Activated naive CD8-positive, alpha-beta T cell treated with anti-CD3 and anti-CD28 coated beads for 36 hours (primary cell): ENCODE data around the gene CDH8. TPM values are rescaled to one million over a fixed set of nuclear protein-coding genes. Genes with fewer than 3 reads are reported as not detected.

Source experiments
- DNase-seq: peaks from one replicate; pipeline ENCODE4 v3.0.0; 2021
- H3K27ac Mint-ChIP-seq: one replicate; pipeline ENCODE4 v1.8.0; 2022; ENCODE audit warnings: mild to moderate bottlenecking, moderate library complexity, mixed read lengths
- H3K27me3 Mint-ChIP-seq: one replicate; pipeline ENCODE4 v1.8.0; 2022; ENCODE audit warnings: mild to moderate bottlenecking, mixed read lengths
- H3K36me3 Mint-ChIP-seq: one replicate; pipeline ENCODE4 v1.8.0; 2021; ENCODE audit warnings: mild to moderate bottlenecking, mixed read lengths
- H3K4me1 Mint-ChIP-seq: one replicate; pipeline ENCODE4 v1.8.0; 2021; ENCODE audit warnings: mixed read lengths
- H3K4me3 Mint-ChIP-seq: one replicate; pipeline ENCODE4 v1.8.0; 2022; ENCODE audit warnings: mild to moderate bottlenecking, moderate library complexity, mixed read lengths
- H3K9me3 Mint-ChIP-seq: one replicate; pipeline ENCODE4 v1.8.0; 2022; ENCODE audit warnings: mixed read lengths
- total RNA-seq, 2 experiments: library from RNA; stranded (reverse); gene quantifications; one replicate each; pipeline ENCODE4 v1.2.3, GENCODE V29; 2021

CDH8 gene
- total RNA-seq, 2 experiments from 2014 or later = not detected

DNA sequence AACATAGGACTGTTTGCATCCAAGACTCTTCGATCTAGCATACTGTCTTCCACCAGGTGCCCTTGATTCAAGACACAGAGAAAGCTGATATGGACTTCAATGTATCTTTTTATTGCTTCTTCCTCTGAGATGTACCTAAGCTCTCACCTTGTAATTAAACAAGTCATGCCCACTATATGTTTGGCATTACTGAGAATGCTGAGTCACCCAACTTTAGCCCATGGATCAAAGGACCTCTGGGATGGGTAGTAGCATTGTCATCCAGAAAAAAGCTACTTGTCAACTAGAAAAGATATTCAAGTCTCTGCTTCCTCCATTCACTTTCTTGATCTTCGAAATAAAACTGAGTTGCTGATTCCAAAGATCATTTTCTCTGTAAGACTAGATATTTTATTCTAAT is 37.8 kb downstream of the CDH8 start:
- Mint-ChIP-seq H3K4me1 (no peaks in the 10 kb centered on the region), H3K36me3 (no peaks in the 10 kb centered on the region), H3K9me3 (no peaks in the 10 kb centered on the region), H3K27me3 (no peaks in the 10 kb centered on the region), H3K4me3 (no peak overlapping the region), H3K27ac (no peak overlapping the region)
- DNase-seq = no peak

DNA sequence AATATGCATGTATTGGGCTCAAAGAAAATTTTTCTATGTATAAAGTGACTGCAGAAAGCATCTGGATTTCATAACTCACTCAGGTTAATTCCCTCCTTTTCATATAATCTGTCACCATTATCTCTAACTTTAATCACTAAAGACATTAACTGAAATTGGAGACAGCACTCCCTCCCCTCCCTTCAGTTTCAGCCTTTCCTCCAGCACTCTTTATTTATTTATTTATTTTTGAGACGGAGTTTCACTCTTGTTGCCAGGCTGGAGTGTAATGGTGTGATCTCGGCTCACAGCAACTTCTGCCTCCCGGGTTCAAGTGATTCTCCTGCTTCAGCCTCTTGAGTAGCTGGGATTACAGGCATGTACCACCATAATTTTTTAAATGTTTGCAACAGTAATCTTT is 43.1 kb downstream of the CDH8 start:
- Mint-ChIP-seq H3K27me3 (no peaks in the 10 kb centered on the region), H3K27ac (no peak overlapping the region), H3K4me3 (no peak overlapping the region), H3K36me3 (no peaks in the 10 kb centered on the region), H3K4me1 (no peaks in the 10 kb centered on the region), H3K9me3 (peaks cover 3% of the 10 kb centered on the region)
- DNase-seq = no peak

- Mint-ChIP-seq H3K4me3 (no peak overlapping the region), H3K36me3 (no peaks in the 10 kb centered on the region), H3K27ac (no peak overlapping the region), H3K4me1 (no peaks in the 10 kb centered on the region), H3K9me3 (peaks cover 7% of the 10 kb centered on the region), H3K27me3 (no peaks in the 10 kb centered on the region)
- DNase-seq = no peak
Measured at GRCh38 chr16:61987474-61988012, 48.7 kb downstream of the CDH8 start.

GRCh38 chr16:61969077-61969382 is 67.2 kb downstream of the CDH8 start:
- Mint-ChIP-seq H3K27ac (no peak overlapping the region), H3K4me1 (no peaks in the 10 kb centered on the region), H3K4me3 (no peak overlapping the region), H3K36me3 (no peaks in the 10 kb centered on the region), H3K27me3 (no peaks in the 10 kb centered on the region), H3K9me3 (peaks cover 12% of the 10 kb centered on the region)
- DNase-seq = no peak

DNA sequence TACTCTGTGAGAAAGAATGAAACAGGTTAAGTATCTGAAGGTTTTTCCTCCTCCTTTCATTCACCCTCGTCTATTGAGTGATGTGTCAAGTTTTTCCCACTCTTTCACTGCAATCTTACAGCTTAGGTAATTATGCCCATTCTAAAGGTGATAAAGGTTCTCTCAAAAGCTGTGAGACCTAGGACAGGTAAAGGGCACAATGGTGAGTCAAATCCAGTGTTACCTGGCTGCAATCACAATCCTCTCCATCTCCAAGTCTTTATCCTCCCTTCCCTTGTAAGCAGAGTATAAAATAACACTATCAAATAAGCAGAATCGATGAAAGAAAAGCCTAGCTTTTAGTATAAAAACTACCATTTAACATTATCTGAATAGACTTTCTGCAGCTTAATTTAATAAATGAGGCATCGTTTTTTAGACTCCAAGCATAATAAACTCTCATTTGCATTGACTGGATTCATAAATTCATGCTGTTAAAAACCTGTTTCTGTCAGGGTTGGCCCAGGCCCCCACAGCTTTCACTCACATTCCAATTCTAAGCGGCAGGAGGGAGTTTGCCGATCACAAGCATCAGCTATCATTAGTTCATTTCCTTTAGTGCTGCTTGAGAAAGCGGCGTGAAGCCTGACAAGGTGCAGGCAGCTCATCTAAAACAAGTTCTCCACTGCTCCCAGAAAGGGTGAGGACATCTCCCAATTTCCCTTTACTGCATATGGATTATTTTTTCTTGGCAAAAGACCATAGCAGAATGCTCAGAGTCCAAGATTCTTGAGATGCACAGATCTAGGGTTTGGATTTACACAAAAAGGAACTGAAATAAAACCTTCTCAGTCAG is 67.8 kb downstream of the CDH8 start:
- no peak overlapping the region for H3K27ac Mint-ChIP-seq
- peaks cover 12% of the 10 kb centered on the region for H3K9me3 Mint-ChIP-seq
- no peaks in the 10 kb centered on the region for H3K36me3 Mint-ChIP-seq
- no peak overlapping the region for H3K4me3 Mint-ChIP-seq
- H3K27me3 Mint-ChIP-seq = no peaks in the 10 kb centered on the region
- H3K4me1 Mint-ChIP-seq = no peaks in the 10 kb centered on the region
- DNase-seq = no peak

GRCh38 chr16:61957075-61957855 is 79.0 kb downstream of the CDH8 start:
- no peaks in the 10 kb centered on the region for H3K27me3 Mint-ChIP-seq
- peaks cover 12% of the 10 kb centered on the region for H3K9me3 Mint-ChIP-seq
- H3K4me1 Mint-ChIP-seq = no peaks in the 10 kb centered on the region
- no peak overlapping the region for H3K4me3 Mint-ChIP-seq
- DNase-seq = no peak
- H3K27ac Mint-ChIP-seq = no peak overlapping the region
- H3K36me3 Mint-ChIP-seq = no peaks in the 10 kb centered on the region

GRCh38 chr16:61952841-61953240 is 83.4 kb downstream of the CDH8 start:
- Mint-ChIP-seq H3K36me3 (no peaks in the 10 kb centered on the region), H3K4me1 (no peaks in the 10 kb centered on the region), H3K27me3 (no peaks in the 10 kb centered on the region), H3K4me3 (no peak overlapping the region), H3K27ac (no peak overlapping the region), H3K9me3 (peaks cover 12% of the 10 kb centered on the region)
- no peak for DNase-seq

DNA sequence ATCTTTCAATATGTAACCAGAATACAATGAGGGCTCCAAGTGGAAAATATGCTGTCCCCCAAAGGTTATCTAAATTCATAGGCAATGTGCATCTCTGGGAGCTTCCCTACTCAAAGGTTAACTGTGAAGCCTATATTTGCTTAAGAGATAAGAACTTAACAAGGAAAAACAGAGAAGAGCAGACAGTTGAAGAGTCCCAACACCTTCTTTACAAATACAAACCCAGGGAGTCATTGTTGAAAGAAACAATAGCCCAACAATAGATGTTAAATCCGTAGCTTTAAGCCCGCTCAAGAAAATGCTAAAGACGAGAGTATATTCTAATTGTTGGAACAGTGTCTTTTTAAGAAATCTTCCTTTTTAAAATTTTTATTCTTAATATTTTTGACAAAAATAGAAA is 87.8 kb downstream of the CDH8 start:
- Mint-ChIP-seq H3K36me3 (no peaks in the 10 kb centered on the region), H3K27ac (no peak overlapping the region), H3K9me3 (peaks cover 11% of the 10 kb centered on the region), H3K4me3 (no peak overlapping the region), H3K4me1 (no peaks in the 10 kb centered on the region), H3K27me3 (no peaks in the 10 kb centered on the region)
- no peak for DNase-seq

GRCh38 chr16:61946019-61946418 is 90.2 kb downstream of the CDH8 start:
- no peak overlapping the region for H3K4me3 Mint-ChIP-seq
- H3K27me3 Mint-ChIP-seq = no peaks in the 10 kb centered on the region
- H3K9me3 Mint-ChIP-seq = peaks cover 11% of the 10 kb centered on the region
- no peaks in the 10 kb centered on the region for H3K36me3 Mint-ChIP-seq
- no peak overlapping the region for H3K27ac Mint-ChIP-seq
- H3K4me1 Mint-ChIP-seq = no peaks in the 10 kb centered on the region
- no peak for DNase-seq

GRCh38 chr16:61945511-61945910 is 90.7 kb downstream of the CDH8 start:
- Mint-ChIP-seq H3K4me1 (no peaks in the 10 kb centered on the region), H3K36me3 (no peaks in the 10 kb centered on the region), H3K27ac (no peak overlapping the region), H3K27me3 (no peaks in the 10 kb centered on the region), H3K9me3 (peaks cover 9% of the 10 kb centered on the region), H3K4me3 (no peak overlapping the region)
- no peak for DNase-seq

- Mint-ChIP-seq H3K9me3 (peaks cover 9% of the 10 kb centered on the region), H3K4me3 (no peak overlapping the region), H3K27me3 (no peaks in the 10 kb centered on the region), H3K27ac (no peak overlapping the region), H3K36me3 (no peaks in the 10 kb centered on the region), H3K4me1 (no peaks in the 10 kb centered on the region)
- no peak for DNase-seq
Measured at GRCh38 chr16:61944004-61944403, 92.2 kb downstream of the CDH8 start.

DNA sequence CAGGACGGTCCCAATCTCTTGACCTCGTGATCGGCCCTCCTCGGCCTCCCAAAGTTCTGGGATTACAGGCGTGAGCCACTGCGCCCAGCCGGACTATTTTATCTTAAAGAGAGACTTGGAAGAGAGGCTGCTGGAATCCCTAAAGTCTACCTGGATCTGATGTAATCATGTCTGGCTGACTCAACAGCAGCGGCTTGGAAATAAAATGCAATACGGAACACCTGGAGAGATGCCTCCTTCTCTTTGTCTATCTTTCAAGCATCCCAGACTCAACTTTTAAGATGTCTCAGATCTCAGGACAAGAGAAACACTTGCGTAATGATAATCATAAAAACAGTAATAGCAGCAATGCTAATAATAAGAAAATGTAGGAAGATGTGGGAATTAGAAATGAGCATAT is 95.6 kb downstream of the CDH8 start:
- Mint-ChIP-seq H3K27me3 (no peaks in the 10 kb centered on the region), H3K9me3 (peaks cover 5% of the 10 kb centered on the region), H3K27ac (no peak overlapping the region), H3K36me3 (no peaks in the 10 kb centered on the region), H3K4me1 (no peaks in the 10 kb centered on the region), H3K4me3 (no peak overlapping the region)
- DNase-seq = no peak

- Mint-ChIP-seq H3K27ac (no peak overlapping the region), H3K9me3 (peaks cover 3% of the 10 kb centered on the region), H3K36me3 (no peaks in the 10 kb centered on the region), H3K27me3 (no peaks in the 10 kb centered on the region), H3K4me1 (no peaks in the 10 kb centered on the region), H3K4me3 (no peak overlapping the region)
- no peak for DNase-seq
Measured at GRCh38 chr16:61937646-61938045, 98.6 kb downstream of the CDH8 start.

DNA sequence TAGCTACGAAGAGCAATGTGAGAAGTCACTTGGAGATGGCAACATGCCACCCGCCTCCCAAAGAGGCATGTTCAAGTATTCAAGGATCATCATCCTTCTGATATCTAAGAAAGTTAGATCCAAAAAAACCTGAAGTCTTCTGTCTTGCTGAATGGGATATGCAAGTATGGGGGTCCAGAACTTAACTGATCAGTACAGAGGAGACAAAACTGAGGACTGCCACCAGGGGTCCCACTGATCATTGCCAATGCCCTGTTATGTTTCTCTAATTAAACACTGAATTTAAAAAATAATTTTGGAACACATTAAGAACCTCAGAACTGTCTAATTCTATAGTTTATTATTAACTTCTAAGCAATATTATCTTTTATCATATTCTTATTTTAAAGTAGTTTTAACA is 99.7 kb downstream of the CDH8 start:
- Mint-ChIP-seq H3K4me1 (no peaks in the 10 kb centered on the region), H3K4me3 (no peak overlapping the region), H3K27ac (no peak overlapping the region), H3K9me3 (no peaks in the 10 kb centered on the region), H3K36me3 (no peaks in the 10 kb centered on the region), H3K27me3 (no peaks in the 10 kb centered on the region)
- no peak for DNase-seq

GRCh38 chr16:61934601-61935000 is 101.6 kb downstream of the CDH8 start:
- H3K4me3 Mint-ChIP-seq = no peak overlapping the region
- H3K36me3 Mint-ChIP-seq = no peaks in the 10 kb centered on the region
- no peak for DNase-seq
- no peak overlapping the region for H3K27ac Mint-ChIP-seq
- no peaks in the 10 kb centered on the region for H3K27me3 Mint-ChIP-seq
- no peaks in the 10 kb centered on the region for H3K4me1 Mint-ChIP-seq
- no peaks in the 10 kb centered on the region for H3K9me3 Mint-ChIP-seq

- Mint-ChIP-seq H3K27ac (no peak overlapping the region), H3K4me3 (no peak overlapping the region), H3K9me3 (peaks cover 2% of the 10 kb centered on the region), H3K4me1 (no peaks in the 10 kb centered on the region), H3K36me3 (no peaks in the 10 kb centered on the region), H3K27me3 (no peaks in the 10 kb centered on the region)
- no peak for DNase-seq
Measured at GRCh38 chr16:61929776-61930175, 106.5 kb downstream of the CDH8 start.
